GM19372 (cell line): Measurements from ENCODE around the gene RAE1.
"Not testable (repeated sequence)": the region's sequence is repeated elsewhere in the genome, so short reads cannot be mapped to it uniquely, and the experiment has no call there.

Experiments used
- ATAC-seq: cut with Tn5 transposase; IDR thresholded peaks from one replicate; pipeline ENCODE4 v1.9.1; 2021; ENCODE audit warnings: mild to moderate bottlenecking, low read depth, moderate library complexity; ENCODE audit not compliant: unreplicated experiment

The RAE1 gene

GRCh38 chr20:57325632-57326356, 25.3 kb upstream of the RAE1 start:
- ATAC-seq: no peak

DNA sequence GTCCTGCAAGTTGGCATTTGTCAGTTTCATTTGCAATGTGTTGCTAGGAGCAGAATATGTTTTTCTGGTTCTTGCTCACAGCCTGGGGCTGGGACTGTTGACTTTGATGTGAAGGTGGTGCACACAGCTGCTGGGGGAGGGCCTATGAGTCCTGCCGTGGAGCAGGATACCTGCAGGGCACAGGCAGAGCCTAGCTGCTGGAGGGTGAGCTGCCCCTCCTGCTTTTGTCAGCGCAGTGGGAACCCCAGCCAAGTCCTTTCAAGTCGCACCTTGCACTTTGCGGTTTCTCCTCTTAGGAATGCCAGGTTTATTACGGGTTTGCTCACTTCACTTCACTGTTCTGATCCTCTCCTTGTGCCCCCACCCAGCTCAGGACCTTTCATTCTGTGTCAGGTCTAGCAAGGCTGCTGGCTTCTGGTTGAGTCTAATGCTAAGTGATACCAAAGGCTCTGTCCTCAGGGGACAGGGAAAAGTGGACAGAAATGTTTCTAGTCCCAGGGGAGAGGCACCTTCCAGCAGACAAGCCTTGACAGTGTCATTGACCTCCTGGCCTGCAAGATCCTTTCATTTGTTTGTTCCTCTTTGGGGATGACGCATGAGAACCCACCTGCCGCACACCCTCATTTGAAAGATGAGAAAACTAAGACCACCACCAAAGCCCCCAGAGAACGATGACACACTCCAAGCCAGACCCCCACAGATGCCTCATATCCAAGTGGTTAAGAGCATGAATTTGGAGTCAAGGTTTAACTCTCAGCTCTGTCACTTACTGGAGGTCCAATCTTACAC, 24.2 kb upstream of the RAE1 start:
- no peak for ATAC-seq

DNA sequence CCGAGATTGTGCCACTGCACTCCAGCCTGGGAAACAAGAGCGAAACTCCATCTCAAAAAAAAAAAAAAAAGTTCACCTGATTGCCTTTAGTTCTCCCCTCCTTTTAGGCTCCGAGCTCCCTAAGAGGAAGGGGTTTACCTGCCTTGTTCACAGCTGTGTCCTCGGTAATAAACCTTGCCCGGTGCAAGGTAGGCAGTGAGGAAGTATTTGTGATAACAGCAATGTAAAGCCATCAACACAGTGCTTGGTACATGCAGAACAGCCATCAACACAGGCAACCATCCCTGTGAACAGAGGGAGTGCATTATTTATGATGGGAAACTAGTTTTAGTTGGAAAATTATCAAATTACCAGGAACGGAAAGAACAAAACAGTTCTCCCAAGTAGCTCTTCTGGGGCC, 23.2 kb upstream of the RAE1 start:
- no peak for ATAC-seq

- ATAC-seq: no peak
These were observed 21.3 kb upstream of the RAE1 start, which contains the start of gene SPO11 for GRCh38 chr20:57329608-57330221. Gene SPO11 (plus strand): TSS chr20:57329803. CDS start chr20:57329868, 65 bp downstream.

GRCh38 chr20:57330998-57331397, 20.1 kb upstream of the RAE1 start:
- ATAC-seq: no peak

DNA sequence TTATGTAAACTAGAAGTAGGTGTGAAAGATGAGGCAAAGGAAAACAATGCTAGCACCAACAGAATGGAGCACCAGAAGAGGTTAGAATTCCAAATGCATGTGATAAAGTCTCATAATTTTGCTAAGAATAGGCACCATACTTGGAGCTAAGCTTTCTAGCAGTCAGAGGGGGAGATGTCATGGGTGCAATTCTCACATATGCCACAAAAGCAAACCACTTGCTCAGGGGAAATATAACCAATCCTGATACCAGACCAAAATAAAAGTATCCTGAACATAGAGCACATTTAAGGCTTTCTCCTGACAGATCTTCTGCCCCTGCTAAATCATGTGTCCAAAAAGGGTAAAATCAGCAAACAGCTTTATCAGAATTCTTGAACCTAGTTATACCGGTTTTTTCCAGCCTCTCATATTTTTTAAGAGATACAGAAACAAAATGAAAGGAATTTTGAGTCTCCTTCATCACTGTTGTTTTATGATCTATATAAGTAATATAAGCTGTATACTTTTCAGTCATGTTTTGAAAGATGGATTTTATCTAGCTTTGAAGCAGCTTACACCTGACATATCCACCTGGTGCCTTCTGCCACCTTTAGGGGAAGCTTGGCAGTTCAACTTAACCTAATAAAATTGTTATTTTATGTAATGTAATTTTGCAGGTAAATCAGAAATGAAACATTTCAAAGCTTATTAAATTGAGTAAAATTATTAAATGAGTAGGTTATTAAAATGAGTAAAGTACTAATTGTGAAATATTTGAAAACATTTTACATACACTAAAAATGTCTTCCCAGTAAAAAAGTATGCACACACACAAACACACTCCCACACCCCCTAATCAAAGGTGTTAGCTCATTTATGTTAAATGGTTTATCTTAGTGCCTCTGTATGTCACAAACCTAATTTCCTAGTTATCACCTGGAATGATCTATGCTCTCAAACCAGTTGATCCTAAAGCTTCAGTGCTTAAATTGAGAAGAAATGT, 18.7 kb upstream of the RAE1 start:
- ATAC-seq: no peak

DNA sequence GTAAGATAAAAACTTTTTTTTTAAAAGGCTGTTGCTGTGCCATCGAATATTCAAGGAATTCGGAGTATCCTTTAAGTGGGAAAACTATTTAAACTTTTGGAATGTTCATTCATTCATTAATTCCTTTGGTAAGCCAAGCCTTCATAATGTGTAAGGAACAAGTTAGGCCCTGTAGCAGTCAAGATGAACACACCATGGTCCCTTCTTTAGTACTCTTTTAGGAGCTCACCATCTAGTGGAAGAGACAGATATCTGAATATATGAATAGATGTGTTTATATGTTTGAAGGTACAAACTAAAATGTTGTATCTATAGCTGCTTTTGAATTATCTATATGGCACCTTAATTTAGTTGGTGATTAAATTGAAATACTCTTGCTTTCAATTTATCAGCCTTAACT, 15.7 kb upstream of the RAE1 start:
- ATAC-seq: no peak

DNA sequence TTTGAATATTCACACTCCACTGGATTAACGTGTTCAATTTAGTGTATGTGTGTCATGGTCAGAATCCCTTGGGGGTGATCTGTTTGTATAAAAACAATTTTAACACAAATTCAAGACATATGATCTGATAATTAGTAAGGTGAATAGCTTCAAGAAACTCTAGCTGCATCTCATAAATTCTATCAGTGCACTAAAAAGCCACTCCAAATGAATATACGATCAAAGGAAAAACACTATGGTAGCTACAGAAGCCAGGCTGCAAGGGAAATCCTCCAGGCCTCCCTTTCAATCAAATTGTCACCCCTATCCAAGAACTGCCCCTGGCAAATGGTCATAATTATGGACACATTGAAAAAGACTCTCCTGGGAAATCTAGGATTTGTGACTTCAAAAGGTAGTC, 9.4 kb upstream of the RAE1 start:
- ATAC-seq: no peak

DNA sequence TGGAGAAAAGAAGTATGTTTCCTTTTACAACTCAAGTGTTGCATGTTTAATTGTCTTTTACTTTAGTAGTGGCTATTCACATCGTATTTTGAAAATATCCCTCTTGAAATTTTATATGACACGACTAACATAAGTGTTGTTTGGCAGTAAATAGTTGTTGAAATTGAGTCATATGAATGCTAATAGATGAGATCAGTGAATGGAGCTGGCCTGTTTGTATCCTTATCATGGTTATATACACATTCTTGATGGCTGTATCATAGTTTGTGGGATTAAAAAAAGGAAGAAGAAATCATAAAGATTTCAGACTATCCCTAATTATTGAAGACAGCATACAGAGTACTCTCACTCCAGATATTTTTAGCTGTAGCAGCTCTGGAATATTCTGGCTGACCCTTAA, 8.2 kb upstream of the RAE1 start:
- no peak for ATAC-seq

DNA sequence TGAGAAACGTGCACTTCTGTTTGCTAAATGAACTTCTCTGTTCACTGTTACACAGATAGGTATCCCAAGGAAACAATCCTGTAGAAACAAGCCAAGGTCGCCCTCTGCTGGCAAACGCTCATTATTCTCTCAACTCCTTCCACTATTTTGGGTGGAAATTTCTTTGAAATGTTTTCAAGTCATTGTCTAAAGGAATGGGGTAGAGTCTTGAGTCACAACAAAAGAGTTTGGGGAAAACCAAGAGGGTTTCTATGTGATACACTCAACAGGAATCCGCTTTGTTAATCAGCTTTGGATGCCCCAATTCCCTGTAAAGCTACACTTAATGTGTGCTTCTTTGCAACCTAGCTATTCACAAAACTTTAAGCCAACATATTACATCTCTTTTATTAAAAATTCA, 4.6 kb upstream of the RAE1 start:
- no peak for ATAC-seq

GRCh38 chr20:57347393-57347792, 3.7 kb upstream of the RAE1 start:
- no peak for ATAC-seq

DNA sequence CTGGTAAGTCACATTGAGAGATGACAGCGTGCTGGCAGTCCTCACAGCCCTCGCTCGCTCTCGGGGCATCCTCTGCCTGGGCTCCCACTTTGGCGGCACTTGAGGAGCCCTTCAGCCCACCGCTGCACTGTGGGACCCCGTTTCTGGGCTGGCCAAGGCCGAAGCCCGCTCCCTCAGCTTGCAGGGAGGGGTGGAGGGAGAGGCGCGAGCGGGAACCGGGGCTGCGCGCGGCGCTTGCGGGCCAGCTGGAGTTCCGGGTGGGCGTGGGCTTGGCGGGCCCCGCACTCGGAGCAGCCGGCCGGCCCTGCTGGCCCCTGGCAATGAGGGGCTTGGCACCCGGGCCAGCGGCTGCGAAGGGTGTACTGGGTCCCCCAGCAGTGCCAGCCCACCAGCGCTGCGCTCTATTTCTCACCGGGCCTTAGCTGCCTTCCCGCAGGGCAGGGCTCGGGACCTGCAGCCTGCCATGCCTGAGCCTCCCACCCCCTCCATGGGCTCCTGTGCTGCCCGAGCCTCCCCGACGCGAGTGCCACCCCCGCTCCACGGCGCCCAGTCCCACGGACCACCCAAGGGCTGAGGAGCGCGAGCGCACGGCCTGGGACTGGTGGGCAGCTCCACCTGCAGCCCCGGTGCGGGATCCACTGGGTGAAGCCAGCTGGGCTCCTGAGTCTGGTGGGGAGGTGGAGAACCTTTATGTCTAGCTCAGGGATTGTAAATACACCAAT, 2.7 kb upstream of the RAE1 start:
- not testable (repeated sequence) for ATAC-seq

GRCh38 chr20:57348922-57349574, 2.0 kb upstream of the RAE1 start:
- not testable (repeated sequence) for ATAC-seq

GRCh38 chr20:57350081-57350710, 859 bp upstream of the RAE1 start:
- ATAC-seq: no peak

DNA sequence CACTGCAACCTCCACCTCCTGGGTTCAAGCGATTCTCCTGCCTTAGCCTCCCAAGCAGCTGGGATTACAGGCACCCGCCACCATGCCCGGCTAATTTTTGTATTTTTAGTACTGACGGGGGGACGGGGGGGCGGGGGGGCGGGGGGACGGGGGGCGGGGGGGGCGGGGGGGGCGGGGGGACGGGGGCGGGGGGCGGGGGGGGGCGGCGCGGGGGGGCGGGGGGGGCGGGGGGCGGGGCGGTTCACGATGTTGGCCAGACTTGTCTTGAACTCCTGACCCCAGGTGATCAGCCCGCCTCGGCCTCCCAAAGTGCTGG, 371 bp upstream of the RAE1 start:
- ATAC-seq: not testable (repeated sequence)

- ATAC-seq: no peak
These were observed 1.2 kb downstream of the RAE1 start for GRCh38 chr20:57352305-57352704.

DNA sequence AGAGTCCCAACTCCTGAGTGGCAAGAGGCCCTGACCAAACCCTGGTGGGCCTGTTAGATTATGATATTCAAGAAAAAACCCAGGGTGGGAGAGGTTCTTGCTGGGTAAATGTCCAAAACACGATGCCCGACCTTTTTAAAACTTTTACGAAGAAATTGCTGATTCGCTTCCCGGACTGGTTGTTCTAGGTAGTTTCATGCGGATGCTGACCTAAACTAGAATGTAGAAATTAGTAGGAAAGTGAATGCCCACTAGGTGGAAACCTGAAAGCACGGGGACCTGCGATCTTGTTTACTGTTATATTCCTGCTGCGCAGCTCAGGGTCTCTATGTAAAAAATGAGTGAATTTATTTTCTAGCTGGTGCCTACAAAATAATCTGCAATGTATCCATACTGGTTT, 2.3 kb downstream of the RAE1 start:
- ATAC-seq: no peak

DNA sequence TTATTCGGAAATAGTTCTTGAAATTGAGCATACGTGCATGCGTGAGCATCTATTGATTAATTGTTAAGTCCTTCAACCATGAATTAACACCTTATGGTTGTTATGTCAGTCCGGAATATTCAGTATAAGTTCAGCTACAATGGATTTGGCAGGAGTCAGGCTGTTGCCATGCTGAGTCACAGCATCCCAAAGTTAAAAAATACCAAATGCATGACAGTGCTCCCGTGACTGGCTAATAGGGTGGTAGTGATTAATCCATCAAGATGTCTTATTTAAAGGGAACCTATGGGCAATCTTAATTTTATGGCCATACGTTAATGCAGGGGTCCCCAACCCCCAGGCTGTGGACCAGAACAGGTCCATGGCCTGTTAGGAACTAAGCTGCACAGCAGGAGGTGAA, 10.5 kb downstream of the RAE1 start:
- ATAC-seq: no peak

DNA sequence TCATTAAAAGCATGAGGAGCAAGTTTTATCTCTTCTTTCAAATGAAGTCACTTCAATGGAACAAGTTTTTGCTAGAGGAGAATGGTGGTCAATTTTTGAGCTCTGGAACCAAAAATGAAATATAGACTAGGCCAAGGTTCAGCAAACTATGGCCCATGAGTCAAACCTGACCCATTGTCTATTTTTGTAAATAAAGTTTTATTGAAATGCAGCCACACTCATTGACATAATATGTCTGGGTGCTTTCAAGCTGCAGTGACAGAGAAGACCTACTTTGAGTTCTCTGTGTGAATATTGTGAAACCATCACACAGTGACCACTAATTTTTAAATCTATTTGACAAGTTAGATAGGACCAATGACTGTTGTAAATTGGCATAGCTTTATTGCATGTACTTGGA, 13.4 kb downstream of the RAE1 start:
- no peak for ATAC-seq
